Activated T-cell treated with anti-CD3 and anti-CD28 coated beads, Interleukin-2, amount 50 U/mL, for 24 hours (primary cell): ENCODE measurements around the gene WDR43.

Experiments used
- DNase-seq: peaks from one replicate; pipeline ENCODE4 v3.0.0-alpha.2; 2020
- H3K27ac Mint-ChIP-seq: 2 replicates; pipeline ENCODE4 v1.8.0; 2020; ENCODE audit warnings: mild to moderate bottlenecking, mixed read lengths
- H3K27me3 Mint-ChIP-seq: 2 replicates; pipeline ENCODE4 v1.8.0; 2020; ENCODE audit warnings: mixed read lengths
- H3K36me3 Mint-ChIP-seq: 2 replicates; pipeline ENCODE4 v1.8.0; 2020; ENCODE audit warnings: low read depth, mixed read lengths
- H3K4me1 Mint-ChIP-seq: 2 replicates; pipeline ENCODE4 v1.8.0; 2020; ENCODE audit warnings: low read depth, mixed read lengths
- H3K4me3 Mint-ChIP-seq: 2 replicates; pipeline ENCODE4 v1.8.0; 2020; ENCODE audit warnings: mild to moderate bottlenecking, moderate library complexity, mixed read lengths
- H3K9me3 Mint-ChIP-seq: 2 replicates; pipeline ENCODE4 v1.8.0; 2020; ENCODE audit warnings: mixed read lengths

WDR43 gene

GRCh38 chr2:28901841-28902240 lies 7.4 kb downstream of the WDR43 start:
- H3K36me3 Mint-ChIP-seq: peaks cover 97% of the 10 kb centered on the region
- no peak overlapping the region for H3K4me3 Mint-ChIP-seq
- H3K27me3 Mint-ChIP-seq: no peaks in the 10 kb centered on the region
- no peak for DNase-seq
- peaks cover 78% of the 10 kb centered on the region for H3K4me1 Mint-ChIP-seq
- no peak overlapping the region for H3K27ac Mint-ChIP-seq
- H3K9me3 Mint-ChIP-seq: no peaks in the 10 kb centered on the region

GRCh38 chr2:28902584-28902983 lies 8.1 kb downstream of the WDR43 start:
- Mint-ChIP-seq H3K4me1 (peaks cover 74% of the 10 kb centered on the region), H3K27ac (peak overlapping the region; percentile 72), H3K4me3 (no peak overlapping the region), H3K9me3 (no peaks in the 10 kb centered on the region), H3K36me3 (peaks cover 97% of the 10 kb centered on the region), H3K27me3 (no peaks in the 10 kb centered on the region)
- DNase-seq: no peak

GRCh38 chr2:28904295-28904694 lies 9.8 kb downstream of the WDR43 start:
- DNase-seq: no peak
- Mint-ChIP-seq H3K4me1 (peaks cover 60% of the 10 kb centered on the region), H3K4me3 (no peak overlapping the region), H3K27ac (peak overlapping the region; percentile 52), H3K9me3 (no peaks in the 10 kb centered on the region), H3K36me3 (peaks cover 98% of the 10 kb centered on the region), H3K27me3 (no peaks in the 10 kb centered on the region)

- Mint-ChIP-seq H3K27ac (peak overlapping the region; percentile 45), H3K27me3 (no peaks in the 10 kb centered on the region), H3K9me3 (no peaks in the 10 kb centered on the region), H3K4me1 (peaks cover 56% of the 10 kb centered on the region), H3K36me3 (peaks cover 98% of the 10 kb centered on the region), H3K4me3 (no peak overlapping the region)
- no peak for DNase-seq
Measured at GRCh38 chr2:28904802-28905457, 10.5 kb downstream of the WDR43 start.

GRCh38 chr2:28905533-28905932 lies 11.1 kb downstream of the WDR43 start:
- Mint-ChIP-seq H3K9me3 (no peaks in the 10 kb centered on the region), H3K4me1 (peaks cover 54% of the 10 kb centered on the region), H3K27me3 (no peaks in the 10 kb centered on the region), H3K4me3 (no peak overlapping the region), H3K27ac (peak overlapping the region; percentile 45), H3K36me3 (peaks cover 97% of the 10 kb centered on the region)
- DNase-seq: no peak

- Mint-ChIP-seq H3K4me3 (no peak overlapping the region), H3K27me3 (no peaks in the 10 kb centered on the region), H3K9me3 (no peaks in the 10 kb centered on the region), H3K4me1 (peaks cover 45% of the 10 kb centered on the region), H3K27ac (peak overlapping the region; percentile 65), H3K36me3 (peaks cover 97% of the 10 kb centered on the region)
- DNase-seq: no peak
Measured at GRCh38 chr2:28906376-28906775, 11.9 kb downstream of the WDR43 start.

- H3K27me3 Mint-ChIP-seq: no peaks in the 10 kb centered on the region
- no peak for DNase-seq
- H3K4me1 Mint-ChIP-seq: peaks cover 41% of the 10 kb centered on the region
- no peak overlapping the region for H3K4me3 Mint-ChIP-seq
- no peaks in the 10 kb centered on the region for H3K9me3 Mint-ChIP-seq
- peak overlapping the region; percentile 39 for H3K27ac Mint-ChIP-seq
- peaks cover 97% of the 10 kb centered on the region for H3K36me3 Mint-ChIP-seq
Measured at GRCh38 chr2:28906821-28907220, 12.4 kb downstream of the WDR43 start.

- Mint-ChIP-seq H3K9me3 (no peaks in the 10 kb centered on the region), H3K27ac (no peak overlapping the region), H3K36me3 (peaks cover 93% of the 10 kb centered on the region), H3K27me3 (no peaks in the 10 kb centered on the region), H3K4me1 (peaks cover 36% of the 10 kb centered on the region), H3K4me3 (no peak overlapping the region)
- DNase-seq: no peak
Measured at GRCh38 chr2:28908172-28908571, 13.7 kb downstream of the WDR43 start.

GRCh38 chr2:28909655-28910353 lies 15.3 kb downstream of the WDR43 start:
- no peak overlapping the region for H3K4me3 Mint-ChIP-seq

GRCh38 chr2:28915939-28916338 lies 21.5 kb downstream of the WDR43 start:
- H3K27ac Mint-ChIP-seq: peak overlapping the region; percentile 19
- peaks cover 89% of the 10 kb centered on the region for H3K36me3 Mint-ChIP-seq
- no peaks in the 10 kb centered on the region for H3K27me3 Mint-ChIP-seq
- peaks cover 25% of the 10 kb centered on the region for H3K4me1 Mint-ChIP-seq
- no peaks in the 10 kb centered on the region for H3K9me3 Mint-ChIP-seq
- DNase-seq: no peak
- no peak overlapping the region for H3K4me3 Mint-ChIP-seq

More at GRCh38 chr2:28909655-28910353, 15.3 kb downstream of the WDR43 start:
- H3K27ac Mint-ChIP-seq: peak overlapping the region; percentile 19
- H3K4me1 Mint-ChIP-seq: peaks cover 30% of the 10 kb centered on the region
- H3K27me3 Mint-ChIP-seq: no peaks in the 10 kb centered on the region
- peaks cover 94% of the 10 kb centered on the region for H3K36me3 Mint-ChIP-seq
- DNase-seq: no peak
- H3K9me3 Mint-ChIP-seq: no peaks in the 10 kb centered on the region

- no peaks in the 10 kb centered on the region for H3K27me3 Mint-ChIP-seq
- no peak overlapping the region for H3K4me3 Mint-ChIP-seq
- H3K9me3 Mint-ChIP-seq: no peaks in the 10 kb centered on the region
- no peak overlapping the region for H3K27ac Mint-ChIP-seq
- DNase-seq: no peak
- H3K36me3 Mint-ChIP-seq: peaks cover 100% of the 10 kb centered on the region
- no peaks in the 10 kb centered on the region for H3K4me1 Mint-ChIP-seq
Measured at GRCh38 chr2:28926847-28927246, 32.4 kb downstream of the WDR43 start.

GRCh38 chr2:28927469-28927868 lies 33.0 kb downstream of the WDR43 start:
- DNase-seq: no peak
- H3K27me3 Mint-ChIP-seq: no peaks in the 10 kb centered on the region
- H3K4me3 Mint-ChIP-seq: no peak overlapping the region
- H3K9me3 Mint-ChIP-seq: no peaks in the 10 kb centered on the region
- no peaks in the 10 kb centered on the region for H3K4me1 Mint-ChIP-seq
- H3K36me3 Mint-ChIP-seq: peaks cover 100% of the 10 kb centered on the region
- H3K27ac Mint-ChIP-seq: no peak overlapping the region

- H3K36me3 Mint-ChIP-seq: peaks cover 98% of the 10 kb centered on the region
- no peak overlapping the region for H3K27ac Mint-ChIP-seq
- H3K4me1 Mint-ChIP-seq: no peaks in the 10 kb centered on the region
- H3K27me3 Mint-ChIP-seq: no peaks in the 10 kb centered on the region
- H3K4me3 Mint-ChIP-seq: no peak overlapping the region
- no peak for DNase-seq
- no peaks in the 10 kb centered on the region for H3K9me3 Mint-ChIP-seq
Measured at GRCh38 chr2:28927878-28928277, 33.4 kb downstream of the WDR43 start.

- no peaks in the 10 kb centered on the region for H3K4me1 Mint-ChIP-seq
- no peaks in the 10 kb centered on the region for H3K27me3 Mint-ChIP-seq
- no peak overlapping the region for H3K27ac Mint-ChIP-seq
- DNase-seq: no peak
- H3K36me3 Mint-ChIP-seq: peaks cover 98% of the 10 kb centered on the region
- H3K9me3 Mint-ChIP-seq: no peaks in the 10 kb centered on the region
- H3K4me3 Mint-ChIP-seq: no peak overlapping the region
Measured at GRCh38 chr2:28929581-28929980, 35.1 kb downstream of the WDR43 start.

GRCh38 chr2:28930205-28930604 lies 35.7 kb downstream of the WDR43 start:
- peaks cover 98% of the 10 kb centered on the region for H3K36me3 Mint-ChIP-seq

More at GRCh38 chr2:28930205-28930604, 35.7 kb downstream of the WDR43 start:
- no peak overlapping the region for H3K4me3 Mint-ChIP-seq
- H3K9me3 Mint-ChIP-seq: no peaks in the 10 kb centered on the region
- no peak for DNase-seq
- no peaks in the 10 kb centered on the region for H3K27me3 Mint-ChIP-seq
- no peaks in the 10 kb centered on the region for H3K4me1 Mint-ChIP-seq
- H3K27ac Mint-ChIP-seq: no peak overlapping the region
